ENCODE measurements around the gene ZNHIT6.

Gene ZNHIT6

GRCh38 chr1:85616364-85616705 is 91.9 kb downstream of the ZNHIT6 start:
- no peak for DNase-seq

GRCh38 chr1:85615586-85616363 is 92.5 kb downstream of the ZNHIT6 start:
- DNase-seq = no peak

GRCh38 chr1:85612704-85613361 is 95.4 kb downstream of the ZNHIT6 start:
- no peak for DNase-seq

- DNase-seq = no peak
Measured at GRCh38 chr1:85611856-85612255, 96.4 kb downstream of the ZNHIT6 start.

- DNase-seq = no peak
Measured at GRCh38 chr1:85611425-85611824, 96.8 kb downstream of the ZNHIT6 start.

- DNase-seq = no peak
Measured at GRCh38 chr1:85609976-85610375, 98.3 kb downstream of the ZNHIT6 start.

- DNase-seq = no peak
Measured at GRCh38 chr1:85608851-85609250, 99.4 kb downstream of the ZNHIT6 start.

GRCh38 chr1:85607921-85608265 is 100.3 kb downstream of the ZNHIT6 start:
- DNase-seq = no peak

GRCh38 chr1:85607126-85607920 is 100.9 kb downstream of the ZNHIT6 start:
- no peak for DNase-seq

- DNase-seq = no peak
Measured at GRCh38 chr1:85606414-85606800, 101.8 kb downstream of the ZNHIT6 start.

GRCh38 chr1:85605484-85606413 is 102.5 kb downstream of the ZNHIT6 start:
- no peak for DNase-seq

- no peak for DNase-seq
Measured at GRCh38 chr1:85604298-85604997, 103.8 kb downstream of the ZNHIT6 start.

GRCh38 chr1:85603086-85603880 is 105.0 kb downstream of the ZNHIT6 start:
- DNase-seq = no peak

GRCh38 chr1:85602571-85602970 is 105.7 kb downstream of the ZNHIT6 start:
- DNase-seq = no peak

- no peak for DNase-seq
Measured at GRCh38 chr1:85601901-85602300, 106.3 kb downstream of the ZNHIT6 start.

- DNase-seq = no peak
Measured at GRCh38 chr1:85599681-85600080, 108.6 kb downstream of the ZNHIT6 start.
